Measurements from ENCODE around the gene CCL16.
A peak's percentile ranks its signal among the peaks of the same experiment; 100 is the strongest.

Gene CCL16

GRCh38 chr17:35934760-35935159 lies 46.5 kb downstream of the CCL16 start:
- no peak for DNase-seq

GRCh38 chr17:35932586-35932985 lies 48.7 kb downstream of the CCL16 start:
- no peak for DNase-seq

DNA sequence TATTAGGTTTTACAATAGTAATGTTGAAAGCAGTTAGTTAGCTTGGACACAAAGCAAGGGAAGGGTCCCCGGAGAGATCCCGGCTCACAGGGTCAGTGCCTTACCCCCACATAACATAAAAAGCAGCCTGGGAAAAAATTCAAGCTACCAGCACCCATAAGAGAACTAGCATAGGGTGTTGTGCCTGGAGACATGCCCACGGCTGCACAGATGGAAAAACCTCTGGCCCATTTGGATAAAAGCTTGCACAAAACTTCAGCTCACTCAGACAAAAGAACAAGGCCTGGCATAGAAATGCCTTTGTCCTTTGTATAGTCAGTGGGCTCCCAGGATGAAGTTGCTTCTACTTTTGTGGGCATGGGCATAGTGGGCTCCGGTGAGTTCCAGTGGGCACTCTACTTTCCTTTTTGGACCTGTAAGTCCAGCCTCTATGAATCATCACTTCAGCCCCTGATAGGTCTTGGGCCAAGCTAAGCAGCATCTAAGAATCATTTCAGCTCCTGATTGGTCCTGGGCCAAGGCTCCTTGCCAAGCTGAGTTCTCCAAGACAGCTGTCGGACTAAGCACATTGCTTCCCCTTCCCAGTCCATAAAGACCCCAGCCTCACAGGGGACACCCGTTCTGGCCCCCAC lies 49.4 kb downstream of the CCL16 start:
- DNase-seq, result no peak

- DNase-seq, result peak; percentile 77
These were observed 50.9 kb downstream of the CCL16 start, which contains the start of gene RDM1 for GRCh38 chr17:35930211-35931065. Gene RDM1 (minus strand): TSS chr17:35930773. CDS start chr17:35930727, 46 bp downstream.

- no peak for DNase-seq
These were observed 53.6 kb downstream of the CCL16 start for GRCh38 chr17:35927714-35928113.

All from GDM1 (cell line).